ENCODE results near the gene SCIN. TPM values are rescaled to one million over a fixed set of nuclear protein-coding genes. Genes with fewer than 3 reads are reported as not detected.

SCIN gene
- total RNA-seq, 1 donor from 2014 or later: not detected

DNA sequence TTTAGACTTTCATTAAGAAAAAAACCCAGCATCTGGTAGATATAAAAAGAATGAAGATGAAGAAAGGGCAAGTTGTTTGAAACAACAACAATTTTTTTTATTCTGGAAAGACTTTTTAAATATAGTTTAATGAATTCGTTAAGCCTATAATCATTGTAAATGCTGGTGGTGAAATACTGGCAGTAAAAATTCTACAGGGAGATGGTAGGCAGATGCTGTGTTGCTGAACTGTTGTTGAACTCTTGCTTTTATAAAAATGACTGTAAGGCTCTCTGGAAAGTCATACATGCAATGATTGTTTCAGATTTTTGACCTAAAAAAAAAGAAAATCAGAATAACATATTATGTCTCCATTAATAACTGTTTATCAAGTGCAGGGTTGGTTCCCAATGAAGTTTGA is 39.0 kb downstream of the SCIN start:
- Mint-ChIP-seq H3K4me3 (ENCODE audit: unreplicated experiment) (no peak overlapping the region), H3K27me3 (ENCODE audit: unreplicated experiment) (no peaks in the 10 kb centered on the region), H3K27ac (ENCODE audit: unreplicated experiment) (no peak overlapping the region), H3K9me3 (ENCODE audit: unreplicated experiment) (peaks cover 2% of the 10 kb centered on the region), H3K36me3 (ENCODE audit: unreplicated experiment) (no peaks in the 10 kb centered on the region), H3K4me1 (ENCODE audit: low read depth, unreplicated experiment) (peaks cover 10% of the 10 kb centered on the region)
- DNase-seq: no peak
- TF ChIP-seq, protein P1, sequence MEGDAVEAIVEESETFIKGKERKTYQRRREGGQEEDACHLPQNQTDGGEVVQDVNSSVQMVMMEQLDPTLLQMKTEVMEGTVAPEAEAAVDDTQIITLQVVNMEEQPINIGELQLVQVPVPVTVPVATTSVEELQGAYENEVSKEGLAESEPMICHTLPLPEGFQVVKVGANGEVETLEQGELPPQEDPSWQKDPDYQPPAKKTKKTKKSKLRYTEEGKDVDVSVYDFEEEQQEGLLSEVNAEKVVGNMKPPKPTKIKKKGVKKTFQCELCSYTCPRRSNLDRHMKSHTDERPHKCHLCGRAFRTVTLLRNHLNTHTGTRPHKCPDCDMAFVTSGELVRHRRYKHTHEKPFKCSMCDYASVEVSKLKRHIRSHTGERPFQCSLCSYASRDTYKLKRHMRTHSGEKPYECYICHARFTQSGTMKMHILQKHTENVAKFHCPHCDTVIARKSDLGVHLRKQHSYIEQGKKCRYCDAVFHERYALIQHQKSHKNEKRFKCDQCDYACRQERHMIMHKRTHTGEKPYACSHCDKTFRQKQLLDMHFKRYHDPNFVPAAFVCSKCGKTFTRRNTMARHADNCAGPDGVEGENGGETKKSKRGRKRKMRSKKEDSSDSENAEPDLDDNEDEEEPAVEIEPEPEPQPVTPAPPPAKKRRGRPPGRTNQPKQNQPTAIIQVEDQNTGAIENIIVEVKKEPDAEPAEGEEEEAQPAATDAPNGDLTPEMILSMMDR (IDR thresholded peaks at IDR 0.05; ENCODE audit: partially characterized antibody, unreplicated experiment): no peak

DNA sequence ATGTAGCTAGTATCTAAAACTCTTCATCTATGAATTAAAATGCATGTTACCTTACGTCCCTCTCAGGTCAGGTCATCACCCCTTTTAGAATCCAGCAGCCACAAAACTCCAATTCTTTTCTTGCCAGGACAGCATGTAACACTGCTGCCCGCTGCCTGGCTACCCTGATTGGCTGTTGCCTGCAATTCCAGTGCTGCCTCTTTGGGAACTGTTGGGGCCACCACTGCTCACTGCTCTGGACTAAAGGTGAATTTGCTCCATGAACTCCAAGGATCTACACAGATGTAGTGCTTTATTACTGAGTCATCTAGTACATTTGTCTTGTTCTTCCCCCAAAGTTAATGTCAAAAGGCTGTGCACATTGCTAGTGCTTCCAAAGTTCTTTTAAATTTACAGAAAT is 40.4 kb downstream of the SCIN start:
- peaks cover 10% of the 10 kb centered on the region for H3K4me1 Mint-ChIP-seq (ENCODE audit: low read depth, unreplicated experiment)
- no peak overlapping the region for H3K4me3 Mint-ChIP-seq (ENCODE audit: unreplicated experiment)
- no peaks in the 10 kb centered on the region for H3K27me3 Mint-ChIP-seq (ENCODE audit: unreplicated experiment)
- DNase-seq: no peak
- H3K9me3 Mint-ChIP-seq (ENCODE audit: unreplicated experiment): peaks cover 2% of the 10 kb centered on the region
- no peak overlapping the region for H3K27ac Mint-ChIP-seq (ENCODE audit: unreplicated experiment)
- H3K36me3 Mint-ChIP-seq (ENCODE audit: unreplicated experiment): no peaks in the 10 kb centered on the region
- TF ChIP-seq, protein P1 (IDR thresholded peaks at IDR 0.05; ENCODE audit: partially characterized antibody, unreplicated experiment): no peak

GRCh38 chr7:12612622-12613021 is 42.1 kb downstream of the SCIN start:
- no peaks in the 10 kb centered on the region for H3K27me3 Mint-ChIP-seq (ENCODE audit: unreplicated experiment)
- no peak overlapping the region for H3K27ac Mint-ChIP-seq (ENCODE audit: unreplicated experiment)
- H3K9me3 Mint-ChIP-seq (ENCODE audit: unreplicated experiment): no peaks in the 10 kb centered on the region
- peaks cover 5% of the 10 kb centered on the region for H3K4me1 Mint-ChIP-seq (ENCODE audit: low read depth, unreplicated experiment)
- no peaks in the 10 kb centered on the region for H3K36me3 Mint-ChIP-seq (ENCODE audit: unreplicated experiment)
- no peak for DNase-seq
- H3K4me3 Mint-ChIP-seq (ENCODE audit: unreplicated experiment): no peak overlapping the region
- TF ChIP-seq, protein P1 (IDR thresholded peaks at IDR 0.05; ENCODE audit: partially characterized antibody, unreplicated experiment): no peak

DNA sequence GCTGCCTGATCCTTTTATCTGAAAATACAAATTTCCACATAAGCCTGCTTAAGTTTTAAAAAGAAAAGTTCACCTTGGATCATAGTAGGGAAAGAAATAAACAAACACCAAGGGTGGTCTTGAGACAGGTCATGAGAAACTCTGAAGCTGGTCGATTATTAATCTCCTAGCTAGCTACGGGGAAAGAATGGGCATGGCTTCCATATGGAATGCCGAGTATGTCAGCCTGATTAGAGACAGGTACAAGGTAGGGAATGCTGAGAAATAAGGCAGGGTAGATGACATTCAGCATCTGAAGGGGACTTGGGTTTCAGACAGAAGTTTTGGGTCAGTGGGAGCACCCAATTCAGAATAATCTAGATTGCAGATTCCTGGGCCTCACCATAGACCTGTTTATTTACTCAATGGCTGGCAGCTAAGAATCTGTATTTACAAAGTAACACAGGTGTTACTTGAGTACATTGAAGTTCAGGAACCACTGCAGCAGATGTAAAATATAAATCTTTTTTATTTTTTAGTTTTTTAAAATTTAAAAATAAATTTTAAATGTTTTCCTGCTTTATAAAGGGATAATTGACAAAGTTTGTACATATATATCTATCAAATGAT is 49.0 kb downstream of the SCIN start:
- Mint-ChIP-seq H3K4me3 (ENCODE audit: unreplicated experiment) (no peak overlapping the region), H3K27ac (ENCODE audit: unreplicated experiment) (no peak overlapping the region), H3K9me3 (ENCODE audit: unreplicated experiment) (no peaks in the 10 kb centered on the region), H3K4me1 (ENCODE audit: low read depth, unreplicated experiment) (peaks cover 10% of the 10 kb centered on the region), H3K36me3 (ENCODE audit: unreplicated experiment) (no peaks in the 10 kb centered on the region), H3K27me3 (ENCODE audit: unreplicated experiment) (peaks cover 2% of the 10 kb centered on the region)
- no peak for DNase-seq
- TF ChIP-seq, protein P1 (IDR thresholded peaks at IDR 0.05; ENCODE audit: partially characterized antibody, unreplicated experiment): no peak

DNA sequence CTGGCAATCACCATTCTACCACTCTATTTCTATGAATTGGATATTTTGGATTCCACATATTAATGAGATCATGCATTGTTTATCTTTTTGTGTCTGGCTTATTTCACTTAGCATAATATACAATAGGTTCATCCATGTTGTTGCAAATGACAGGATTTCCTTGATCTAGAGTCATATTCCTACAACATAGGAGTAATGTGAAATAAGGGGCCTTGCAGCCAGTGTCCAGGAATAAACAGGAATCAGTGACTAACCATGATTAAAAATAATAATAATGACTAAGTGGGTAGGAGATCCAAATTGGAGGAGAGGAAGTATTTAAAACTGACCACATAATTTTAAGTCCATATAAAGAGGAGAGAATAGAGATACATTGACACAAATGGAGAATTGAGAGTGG is 49.9 kb downstream of the SCIN start:
- Mint-ChIP-seq H3K27me3 (ENCODE audit: unreplicated experiment) (peaks cover 2% of the 10 kb centered on the region), H3K27ac (ENCODE audit: unreplicated experiment) (no peak overlapping the region), H3K4me3 (ENCODE audit: unreplicated experiment) (no peak overlapping the region), H3K4me1 (ENCODE audit: low read depth, unreplicated experiment) (peaks cover 10% of the 10 kb centered on the region), H3K9me3 (ENCODE audit: unreplicated experiment) (no peaks in the 10 kb centered on the region), H3K36me3 (ENCODE audit: unreplicated experiment) (no peaks in the 10 kb centered on the region)
- DNase-seq: no peak
- TF ChIP-seq, protein P1 (IDR thresholded peaks at IDR 0.05; ENCODE audit: partially characterized antibody, unreplicated experiment): no peak

All from glutamatergic neuron (in vitro differentiated cells).